Brain microvascular endothelial cell (primary cell): ENCODE data around the gene ZNF213.
A peak's percentile ranks its signal among the peaks of the same experiment; 100 is the strongest.

ENCODE experiments used
- DNase-seq: peaks from one replicate; pipeline ENCODE4 v3.0.0-alpha.2; 2020
- H3K27ac ChIP-seq: fragments of 250-450 bp; sonication (Bioruptor Pico); 2 replicates; pipeline ENCODE4 v1.5.1; 2020; ENCODE audit warnings: mild to moderate bottlenecking, moderate library complexity
- H3K27me3 ChIP-seq: fragments of 250-450 bp; sonication (Bioruptor Pico); replicated peaks from 2 replicates; pipeline ENCODE4 v1.5.1; 2020; ENCODE audit warnings: mild to moderate bottlenecking
- H3K36me3 ChIP-seq: fragments of 250-450 bp; sonication (Bioruptor Pico); replicated peaks from 2 replicates; pipeline ENCODE4 v1.5.1; 2020; ENCODE audit warnings: mild to moderate bottlenecking
- H3K4me3 ChIP-seq: 2 replicates; pipeline ENCODE4 v1.5.1; 2011; ENCODE audit warnings: low read depth, mild to moderate bottlenecking, control low read depth, low read length, moderate library complexity
- CTCF ChIP-seq: IDR thresholded peaks from 2 replicates; pipeline ENCODE4 v1.5.1; 2011; ENCODE audit warnings: low read depth, mild to moderate bottlenecking, moderate library complexity, low read length, control low read depth, inconsistent platforms; ENCODE audit errors: missing control alignments
- in situ Hi-C: cut with HindIII; loops from 2 replicates; pipeline ENCODE4 v1.10.0; 2017; ENCODE audit warnings: low sequenced_read_pairs, low pct_ligation_motif_present

ZNF213 gene

GRCh38 chr16:3147757-3148104 lies 12.9 kb downstream of the ZNF213 start:
- Histone ChIP-seq H3K27ac (no peak overlapping the region), H3K4me3 (no peak overlapping the region), H3K27me3 (no peaks in the 10 kb centered on the region), H3K36me3 (no peaks in the 10 kb centered on the region)
- TF ChIP-seq CTCF = no peak
- in situ Hi-C loops = no loop called here
- no peak for DNase-seq

DNA sequence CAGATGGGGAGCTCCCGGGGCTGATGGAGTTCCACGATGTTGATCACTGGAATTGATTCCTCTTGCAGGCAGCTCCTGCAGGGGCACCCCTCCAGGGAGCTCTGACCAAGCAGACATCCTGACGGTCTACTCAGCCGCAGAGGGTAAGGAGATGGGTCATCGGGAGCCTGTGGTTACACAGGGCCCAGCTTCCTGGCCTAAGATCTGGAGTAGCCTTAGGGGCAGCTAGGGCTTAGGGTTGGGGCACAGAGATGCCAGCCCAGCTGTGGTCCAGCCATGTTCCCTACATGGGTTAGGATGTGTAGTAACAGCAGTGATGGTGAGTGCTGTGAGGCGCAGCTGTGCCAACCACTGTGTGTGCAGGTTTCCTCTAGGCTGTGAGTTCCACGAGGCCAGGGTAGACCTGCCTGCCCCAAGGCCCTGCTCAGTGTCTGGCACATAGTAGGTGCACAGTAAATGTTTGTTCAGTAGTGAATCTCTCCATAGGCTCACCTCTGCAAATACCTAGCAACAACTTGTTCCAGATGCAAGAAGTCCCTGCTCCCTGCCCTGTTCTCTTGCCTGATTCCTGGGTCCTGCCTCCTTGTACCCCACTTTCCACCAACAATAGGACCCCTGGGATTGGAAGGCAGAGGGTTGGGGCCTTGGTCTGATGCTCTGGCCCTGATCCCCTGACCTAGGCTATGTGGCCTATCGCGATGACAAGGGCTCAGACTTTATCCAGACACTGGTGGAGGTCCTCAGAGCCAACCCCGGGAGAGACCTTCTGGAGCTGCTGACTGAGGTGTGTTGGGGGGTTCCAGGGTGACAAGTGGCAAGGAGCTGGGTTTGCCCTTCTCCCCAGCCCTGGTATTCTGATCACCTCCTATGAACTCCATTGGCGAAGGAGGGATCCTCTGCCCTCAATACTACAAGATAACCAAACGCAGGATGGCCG lies 13.7 kb downstream of the ZNF213 start:
- in situ Hi-C loops = no loop called here
- no peak for TF ChIP-seq CTCF
- no peaks in the 10 kb centered on the region for H3K36me3 ChIP-seq
- no peak overlapping the region for H3K27ac ChIP-seq
- H3K4me3 ChIP-seq = no peak overlapping the region
- H3K27me3 ChIP-seq = no peaks in the 10 kb centered on the region
- DNase-seq = no peak

DNA sequence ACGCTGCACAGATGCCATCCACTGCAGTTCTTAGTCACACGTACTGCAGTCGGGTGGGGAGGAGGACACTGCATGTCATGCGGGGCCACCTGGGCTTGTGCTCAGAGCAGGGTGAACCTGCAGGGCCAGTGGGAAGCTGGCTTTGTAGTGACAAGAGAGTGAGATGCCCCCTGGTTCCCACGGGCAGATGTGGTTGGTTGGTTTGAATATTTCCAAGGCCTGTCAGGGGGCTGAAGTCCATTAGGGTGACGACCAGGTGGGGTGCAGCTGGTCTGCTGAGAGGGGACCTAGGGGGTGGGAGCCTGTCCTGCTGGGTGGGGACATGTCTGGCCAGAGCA lies 14.3 kb downstream of the ZNF213 start:
- H3K27ac ChIP-seq = no peak overlapping the region
- DNase-seq = no peak
- in situ Hi-C loops = no loop called here
- H3K27me3 ChIP-seq = no peaks in the 10 kb centered on the region
- peak overlapping the region; percentile 79 for H3K4me3 ChIP-seq
- no peak for TF ChIP-seq CTCF
- H3K36me3 ChIP-seq = no peaks in the 10 kb centered on the region

- in situ Hi-C loops = no loop called here
Measured at GRCh38 chr16:3149630-3150345, 15.0 kb downstream of the ZNF213 start.

GRCh38 chr16:3150346-3151218 lies 15.8 kb downstream of the ZNF213 start:
- DNase-seq = peak; percentile 94
- Histone ChIP-seq H3K36me3 (no peaks in the 10 kb centered on the region), H3K27me3 (no peaks in the 10 kb centered on the region), H3K4me3 (peak overlapping the region; percentile 79), H3K27ac (peak overlapping the region; percentile 37)
- TF ChIP-seq CTCF = no peak
- in situ Hi-C loops = no loop called here

More at GRCh38 chr16:3149630-3150345, 15.0 kb downstream of the ZNF213 start:
- peak; percentile 68 for TF ChIP-seq CTCF
- H3K4me3 ChIP-seq = peak overlapping the region; percentile 79
- DNase-seq = peak; percentile 56
- H3K36me3 ChIP-seq = no peaks in the 10 kb centered on the region
- no peaks in the 10 kb centered on the region for H3K27me3 ChIP-seq
- H3K27ac ChIP-seq = peak overlapping the region; percentile 37
